H9 (cell line): ENCODE measurements around the gene MT4. TPM values are rescaled to one million over a fixed set of nuclear protein-coding genes. Genes with fewer than 3 reads are reported as not detected.

Source experiments
- DNase-seq: peaks from one replicate; pipeline ENCODE4 v3.0.0-alpha.2; 2017
- H2AFZ ChIP-seq: one replicate; pipeline ENCODE4 v1.6.1; 2013; ENCODE audit warnings: mild to moderate bottlenecking, low read length, control low read depth, moderate library complexity
- H2AK5ac ChIP-seq: 2 replicates; pipeline ENCODE4 v1.6.1; 2013; ENCODE audit warnings: low read length, control low read depth, mixed read lengths; ENCODE audit not compliant: insufficient read length
- H2BK120ac ChIP-seq: one replicate; pipeline ENCODE4 v1.6.1; 2013; ENCODE audit warnings: low read depth, mild to moderate bottlenecking, low read length, control low read depth, inconsistent platforms; ENCODE audit not compliant: poor library complexity, severe bottlenecking
- H2BK12ac ChIP-seq: 2 replicates; pipeline ENCODE4 v1.6.1; 2013; ENCODE audit warnings: low read length, control low read depth, mixed read lengths, low read depth; ENCODE audit not compliant: insufficient read length
- H2BK15ac ChIP-seq: 2 replicates; pipeline ENCODE4 v1.6.1; 2013; ENCODE audit warnings: low read depth, low read length, control low read depth
- H2BK20ac ChIP-seq: one replicate; pipeline ENCODE4 v1.6.1; 2013; ENCODE audit warnings: low read depth, mild to moderate bottlenecking, low read length, control low read depth, inconsistent platforms; ENCODE audit not compliant: poor library complexity, severe bottlenecking
- H2BK5ac ChIP-seq: 2 replicates; pipeline ENCODE4 v1.6.1; 2013; ENCODE audit warnings: low read length, control low read depth, mixed read lengths; ENCODE audit not compliant: insufficient read length
- H3K14ac ChIP-seq: 2 replicates; pipeline ENCODE4 v1.6.1; 2013; ENCODE audit warnings: low read length, control low read depth; ENCODE audit not compliant: insufficient read depth
- H3K18ac ChIP-seq: 2 replicates; pipeline ENCODE4 v1.6.1; 2013; ENCODE audit warnings: low read depth, mild to moderate bottlenecking, mixed read lengths, low read length, control low read depth; ENCODE audit not compliant: insufficient read length
- H3K23ac ChIP-seq: 2 replicates; pipeline ENCODE4 v1.6.1; 2013; ENCODE audit warnings: low read length, control low read depth, mixed read lengths, low read depth; ENCODE audit not compliant: insufficient read length
- H3K23me2 ChIP-seq: 2 replicates; pipeline ENCODE4 v1.6.1; 2013; ENCODE audit warnings: low read depth, mild to moderate bottlenecking, mixed read lengths, low read length, control low read depth; ENCODE audit not compliant: insufficient read length, poor library complexity, severe bottlenecking
- H3K27ac ChIP-seq: 2 replicates; pipeline ENCODE4 v1.5.1; 2013; ENCODE audit warnings: low read length, control low read depth, mixed read lengths, low read depth; ENCODE audit not compliant: insufficient read length
- H3K27me3 ChIP-seq: 2 replicates; pipeline ENCODE4 v1.6.1; 2013; ENCODE audit warnings: low read length, control low read depth, inconsistent platforms; ENCODE audit not compliant: insufficient read depth
- H3K4ac ChIP-seq: 2 replicates; pipeline ENCODE4 v1.6.1; 2013; ENCODE audit warnings: low read depth, mild to moderate bottlenecking, control low read depth, inconsistent platforms, low read length, moderate library complexity
- H3K4me1 ChIP-seq: 2 replicates; pipeline ENCODE4 v1.6.1; 2013; ENCODE audit warnings: low read length, control low read depth, inconsistent platforms; ENCODE audit not compliant: insufficient read depth
- H3K4me2 ChIP-seq: 2 replicates; pipeline ENCODE4 v1.6.1; 2013; ENCODE audit warnings: low read length, control low read depth, mixed read lengths; ENCODE audit not compliant: insufficient read length, insufficient read depth
- H3K56ac ChIP-seq: 2 replicates; pipeline ENCODE4 v1.6.1; 2013; ENCODE audit warnings: low read depth, mild to moderate bottlenecking, mixed read lengths, low read length, control low read depth; ENCODE audit not compliant: insufficient read length
- H3K79me1 ChIP-seq: 2 replicates; pipeline ENCODE4 v1.6.1; 2013; ENCODE audit warnings: low read depth, mild to moderate bottlenecking, moderate library complexity, low read length, control low read depth, inconsistent platforms; ENCODE audit not compliant: insufficient read depth, poor library complexity, severe bottlenecking
- H3K79me2 ChIP-seq: 2 replicates; pipeline ENCODE4 v1.6.1; 2013; ENCODE audit warnings: low read length, control low read depth, inconsistent platforms; ENCODE audit not compliant: insufficient read depth
- H3K9ac ChIP-seq: 2 replicates; pipeline ENCODE4 v1.6.1; 2013; ENCODE audit warnings: low read length, control low read depth, mixed read lengths; ENCODE audit not compliant: insufficient read length; ENCODE audit errors: extremely low read depth
- H3K9me3 ChIP-seq: one replicate; pipeline ENCODE4 v1.6.1; 2013; ENCODE audit warnings: low read depth, low read length, inconsistent platforms; ENCODE audit not compliant: control insufficient read depth
- H3T11ph ChIP-seq: one replicate; pipeline ENCODE4 v1.6.1; 2013; ENCODE audit warnings: mild to moderate bottlenecking, low read length, control low read depth, inconsistent platforms
- H4K20me1 ChIP-seq: one replicate; pipeline ENCODE4 v1.6.1; 2013; ENCODE audit not compliant: control insufficient read depth, insufficient read length, insufficient read depth
- H4K5ac ChIP-seq: 2 replicates; pipeline ENCODE4 v1.6.1; 2013; ENCODE audit warnings: low read depth, mild to moderate bottlenecking, mixed read lengths, low read length, control low read depth; ENCODE audit not compliant: insufficient read length
- H4K8ac ChIP-seq: replicated peaks from 2 replicates; pipeline ENCODE4 v1.6.1; 2013; ENCODE audit warnings: low read length, control low read depth, mixed read lengths, low read depth; ENCODE audit not compliant: insufficient read length
- H4K91ac ChIP-seq: 2 replicates; pipeline ENCODE4 v1.6.1; 2013; ENCODE audit warnings: low read depth, mild to moderate bottlenecking, moderate library complexity, mixed read lengths, low read length, control low read depth; ENCODE audit not compliant: insufficient read length
- H3K27ac Mint-ChIP-seq, 3 experiments: 2 replicates in 2 of 3; 3 replicates in 1 of 3; pipeline ENCODE4 v1.8.0; 2020 to 2021; ENCODE audit warnings: mixed read lengths in 3 of 3, mild to moderate bottlenecking in 1 of 3, moderate library complexity in 1 of 3
- H3K27me3 Mint-ChIP-seq: 2 replicates; pipeline ENCODE4 v1.8.0; 2021; ENCODE audit warnings: low read depth, mild to moderate bottlenecking, moderate library complexity, mixed read lengths
- H3K36me3 Mint-ChIP-seq, 3 experiments: 2 replicates in 2 of 3; 3 replicates in 1 of 3; pipeline ENCODE4 v1.8.0; 2020 to 2021; ENCODE audit warnings: low read depth in 3 of 3, mixed read lengths in 3 of 3; ENCODE audit not compliant: insufficient read depth in 1 of 3
- H3K4me1 Mint-ChIP-seq, 2 experiments: 2 replicates each; pipeline ENCODE4 v1.8.0; 2020; ENCODE audit warnings: mixed read lengths in 2 of 2
- H3K4me3 Mint-ChIP-seq, 2 experiments: 2 replicates in 1 of 2; 3 replicates in 1 of 2; pipeline ENCODE4 v1.8.0; 2020 to 2021; ENCODE audit warnings: mild to moderate bottlenecking in 2 of 2, mixed read lengths in 2 of 2, moderate library complexity in 1 of 2
- H3K9me3 Mint-ChIP-seq, 2 experiments: 2 replicates in 1 of 2; 3 replicates in 1 of 2; pipeline ENCODE4 v1.8.0; 2020; ENCODE audit warnings: mild to moderate bottlenecking in 2 of 2, mixed read lengths in 2 of 2, moderate library complexity in 1 of 2
- WGBS: extraction: QIAGEN DNeasy Blood & Tissue Kit; methylation state at CpG from one replicate; pipeline ENCODE4 v1.1.7; 2013; ENCODE audit warnings: missing lambda C conversion rate, low lambda C conversion rate, mixed read lengths; ENCODE audit not compliant: insufficient read length; ENCODE audit errors: extremely low coverage; 5-methylcytosine and 5-hydroxymethylcytosine counted together
- total RNA-seq: library from RNA; stranded (reverse); gene quantifications from 2 replicates; pipeline ENCODE4 v1.2.1, GENCODE V29; 2021
- TF ChIP-seq, protein P1 (sequence below): fragments of 200-600 bp; sonication (generic); conservative IDR thresholded peaks from 3 replicates; pipeline ENCODE4 v1.8.0; 2021; ENCODE audit warnings: antibody characterized with exemption, mild to moderate bottlenecking

Gene MT4
- total RNA-seq, 1 experiment from 2014 or later, result not detected

DNA sequence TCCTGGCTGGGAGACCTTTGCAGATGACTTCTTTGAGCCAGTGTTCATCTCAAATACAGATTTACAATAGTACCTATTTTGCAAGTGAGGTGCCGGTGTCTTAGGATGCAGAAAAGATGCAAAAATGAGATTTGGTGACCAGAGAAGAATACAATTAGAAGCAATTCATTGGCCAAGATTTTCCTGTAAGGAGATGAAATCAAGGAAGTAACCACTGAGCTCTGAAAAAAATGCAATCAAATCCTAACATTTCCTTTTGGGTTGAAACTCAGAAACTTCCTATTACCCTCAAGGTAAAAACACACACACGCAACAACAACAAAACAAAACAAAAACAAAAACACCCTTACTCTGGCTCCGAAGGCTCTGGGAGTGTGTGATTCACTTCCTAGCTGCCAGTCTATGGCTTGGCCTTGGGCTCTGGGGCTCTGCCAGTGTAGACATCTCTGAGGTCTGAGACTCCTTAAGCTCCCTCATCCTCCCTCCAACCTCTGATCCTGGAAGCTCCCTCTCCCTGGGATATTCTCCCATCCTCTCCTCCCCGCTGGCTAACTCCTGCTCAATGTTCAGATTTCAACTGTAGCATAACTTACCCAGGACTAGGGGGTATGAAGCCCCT lies 16.8 kb upstream of the MT4 start:
- Histone ChIP-seq H3K18ac (peak overlapping the region; percentile 17), H3K27ac (peak overlapping the region; percentile 86), H2AK5ac (no peak overlapping the region), H2BK5ac (no peak overlapping the region), H3K23ac (no peak overlapping the region), H2BK12ac (peak overlapping the region; percentile 40), H3K4me1 (peaks cover 4% of the 10 kb centered on the region; the same call in 1 of the 2 replicates), H3K23me2 (no peaks in the 10 kb centered on the region), H2AFZ (no peak overlapping the region), H3K9me3 (no peaks in the 10 kb centered on the region), H2BK120ac (no peak overlapping the region), H4K20me1 (no peaks in the 10 kb centered on the region), H4K5ac (no peak overlapping the region), H3K4me2 (peak overlapping the region; percentile 49), H4K91ac (no peak overlapping the region), H3T11ph (no peak overlapping the region), H2BK20ac (no peak overlapping the region), H3K4ac (no peak overlapping the region), H3K56ac (no peak overlapping the region), H4K8ac (no peak overlapping the region), H3K27me3 (no peaks in the 10 kb centered on the region), H3K79me1 (no peaks in the 10 kb centered on the region), H2BK15ac (no peak overlapping the region), H3K14ac (peak overlapping the region; percentile 64; the same call in 1 of the 2 replicates), H3K9ac (no peak overlapping the region), H3K79me2 (no peaks in the 10 kb centered on the region)
- Mint-ChIP-seq H3K36me3 (no peaks in the 10 kb centered on the region; a peak in 1 of 7 replicates), H3K27me3 (peaks cover 12% of the 10 kb centered on the region), H3K27ac (peak overlapping the region; percentile 50 to 99 (median 98)), H3K9me3 (no peaks in the 10 kb centered on the region; a peak in 1 of 5 replicates), H3K4me1 (peaks cover 30 to 34% of the 10 kb centered on the region in 2 experiments), H3K4me3 (peak overlapping the region; percentile 21 to 76; a peak in 3 of 5 replicates)
- TF ChIP-seq, protein P1, sequence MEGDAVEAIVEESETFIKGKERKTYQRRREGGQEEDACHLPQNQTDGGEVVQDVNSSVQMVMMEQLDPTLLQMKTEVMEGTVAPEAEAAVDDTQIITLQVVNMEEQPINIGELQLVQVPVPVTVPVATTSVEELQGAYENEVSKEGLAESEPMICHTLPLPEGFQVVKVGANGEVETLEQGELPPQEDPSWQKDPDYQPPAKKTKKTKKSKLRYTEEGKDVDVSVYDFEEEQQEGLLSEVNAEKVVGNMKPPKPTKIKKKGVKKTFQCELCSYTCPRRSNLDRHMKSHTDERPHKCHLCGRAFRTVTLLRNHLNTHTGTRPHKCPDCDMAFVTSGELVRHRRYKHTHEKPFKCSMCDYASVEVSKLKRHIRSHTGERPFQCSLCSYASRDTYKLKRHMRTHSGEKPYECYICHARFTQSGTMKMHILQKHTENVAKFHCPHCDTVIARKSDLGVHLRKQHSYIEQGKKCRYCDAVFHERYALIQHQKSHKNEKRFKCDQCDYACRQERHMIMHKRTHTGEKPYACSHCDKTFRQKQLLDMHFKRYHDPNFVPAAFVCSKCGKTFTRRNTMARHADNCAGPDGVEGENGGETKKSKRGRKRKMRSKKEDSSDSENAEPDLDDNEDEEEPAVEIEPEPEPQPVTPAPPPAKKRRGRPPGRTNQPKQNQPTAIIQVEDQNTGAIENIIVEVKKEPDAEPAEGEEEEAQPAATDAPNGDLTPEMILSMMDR, result no peak
- WGBS, result no CpG with 5 or more reads among the region's 4 CpGs
- no peak for DNase-seq
